Ishikawa (cell line): ENCODE results near the gene TTC39A.

ENCODE experiments used
- CEBPB ChIP-seq: IDR thresholded peaks from 2 replicates; pipeline ENCODE4 v1.6.1; 2012
- CREB1 ChIP-seq: IDR thresholded peaks from 2 replicates; pipeline ENCODE4 v1.6.1; 2012; ENCODE audit warnings: low read depth
- EGR1 ChIP-seq: IDR thresholded peaks from 2 replicates; pipeline ENCODE4 v1.6.1; 2012
- EP300 ChIP-seq: IDR thresholded peaks from 2 replicates; pipeline ENCODE4 v1.6.1; 2012; ENCODE audit warnings: borderline replicate concordance
- FOXM1 ChIP-seq: IDR thresholded peaks from 2 replicates; pipeline ENCODE4 v1.6.1; 2012; ENCODE audit warnings: low read depth, borderline replicate concordance
- NFIC ChIP-seq: IDR thresholded peaks from 2 replicates; pipeline ENCODE4 v1.6.1; 2012
- RAD21 ChIP-seq: IDR thresholded peaks from 2 replicates; pipeline ENCODE4 v1.6.1; 2012; ENCODE audit warnings: low read depth
- TAF1 ChIP-seq: IDR thresholded peaks from 2 replicates; pipeline ENCODE4 v1.6.1; 2012; ENCODE audit warnings: low read depth, mild to moderate bottlenecking
- TCF12 ChIP-seq: IDR thresholded peaks from 2 replicates; pipeline ENCODE4 v1.6.1; 2012; ENCODE audit warnings: low read depth
- TEAD4 ChIP-seq: IDR thresholded peaks from 2 replicates; pipeline ENCODE4 v1.6.1; 2012
- YY1 ChIP-seq: IDR thresholded peaks from 2 replicates; pipeline ENCODE4 v1.6.1; 2012; ENCODE audit warnings: low read depth
- ZBTB7A ChIP-seq: IDR thresholded peaks from 2 replicates; pipeline ENCODE4 v1.6.1; 2012; ENCODE audit warnings: low read depth
- TF ChIP-seq, protein P1 (sequence below): IDR thresholded peaks from 2 replicates; pipeline ENCODE4 v1.6.1; 2012; ENCODE audit warnings: low read depth, mild to moderate bottlenecking
- TF ChIP-seq, protein P2 (sequence below): IDR thresholded peaks from 2 replicates; pipeline ENCODE4 v1.6.1; 2012
- TF ChIP-seq, protein P3 (sequence below): IDR thresholded peaks from 2 replicates; pipeline ENCODE4 v1.6.1; 2012

The TTC39A gene

DNA sequence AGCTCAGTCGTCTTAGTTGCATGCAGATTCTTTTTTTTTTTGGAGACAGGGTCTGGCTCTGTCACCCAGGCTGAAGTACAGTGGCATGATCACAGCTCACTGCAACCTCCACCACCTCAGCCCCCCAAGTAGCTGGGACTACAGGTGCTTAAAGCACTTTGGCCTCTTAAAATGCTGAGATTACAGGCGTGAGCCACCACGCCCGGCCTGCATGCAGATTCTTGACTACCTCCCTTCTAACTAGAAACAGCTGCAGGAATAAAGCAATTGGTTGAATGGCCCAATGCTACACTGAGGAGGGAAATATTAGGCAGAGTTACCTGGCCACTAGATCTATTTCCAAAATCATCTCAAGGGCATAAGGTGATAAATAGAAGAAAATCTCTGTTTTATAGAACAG, 29.5 kb upstream of the TTC39A start:
- TF ChIP-seq YY1, result no peak
- no peak for TF ChIP-seq TAF1
- TF ChIP-seq, protein P1, sequence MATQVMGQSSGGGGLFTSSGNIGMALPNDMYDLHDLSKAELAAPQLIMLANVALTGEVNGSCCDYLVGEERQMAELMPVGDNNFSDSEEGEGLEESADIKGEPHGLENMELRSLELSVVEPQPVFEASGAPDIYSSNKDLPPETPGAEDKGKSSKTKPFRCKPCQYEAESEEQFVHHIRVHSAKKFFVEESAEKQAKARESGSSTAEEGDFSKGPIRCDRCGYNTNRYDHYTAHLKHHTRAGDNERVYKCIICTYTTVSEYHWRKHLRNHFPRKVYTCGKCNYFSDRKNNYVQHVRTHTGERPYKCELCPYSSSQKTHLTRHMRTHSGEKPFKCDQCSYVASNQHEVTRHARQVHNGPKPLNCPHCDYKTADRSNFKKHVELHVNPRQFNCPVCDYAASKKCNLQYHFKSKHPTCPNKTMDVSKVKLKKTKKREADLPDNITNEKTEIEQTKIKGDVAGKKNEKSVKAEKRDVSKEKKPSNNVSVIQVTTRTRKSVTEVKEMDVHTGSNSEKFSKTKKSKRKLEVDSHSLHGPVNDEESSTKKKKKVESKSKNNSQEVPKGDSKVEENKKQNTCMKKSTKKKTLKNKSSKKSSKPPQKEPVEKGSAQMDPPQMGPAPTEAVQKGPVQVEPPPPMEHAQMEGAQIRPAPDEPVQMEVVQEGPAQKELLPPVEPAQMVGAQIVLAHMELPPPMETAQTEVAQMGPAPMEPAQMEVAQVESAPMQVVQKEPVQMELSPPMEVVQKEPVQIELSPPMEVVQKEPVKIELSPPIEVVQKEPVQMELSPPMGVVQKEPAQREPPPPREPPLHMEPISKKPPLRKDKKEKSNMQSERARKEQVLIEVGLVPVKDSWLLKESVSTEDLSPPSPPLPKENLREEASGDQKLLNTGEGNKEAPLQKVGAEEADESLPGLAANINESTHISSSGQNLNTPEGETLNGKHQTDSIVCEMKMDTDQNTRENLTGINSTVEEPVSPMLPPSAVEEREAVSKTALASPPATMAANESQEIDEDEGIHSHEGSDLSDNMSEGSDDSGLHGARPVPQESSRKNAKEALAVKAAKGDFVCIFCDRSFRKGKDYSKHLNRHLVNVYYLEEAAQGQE, result no peak
- TF ChIP-seq ZBTB7A, result no peak
- TF ChIP-seq NFIC, result no peak
- TF ChIP-seq CEBPB, result no peak
- no peak for TF ChIP-seq RAD21
- TF ChIP-seq TEAD4, result no peak
- no peak for TF ChIP-seq CREB1
- no peak for TF ChIP-seq TCF12
- no peak for TF ChIP-seq EP300

DNA sequence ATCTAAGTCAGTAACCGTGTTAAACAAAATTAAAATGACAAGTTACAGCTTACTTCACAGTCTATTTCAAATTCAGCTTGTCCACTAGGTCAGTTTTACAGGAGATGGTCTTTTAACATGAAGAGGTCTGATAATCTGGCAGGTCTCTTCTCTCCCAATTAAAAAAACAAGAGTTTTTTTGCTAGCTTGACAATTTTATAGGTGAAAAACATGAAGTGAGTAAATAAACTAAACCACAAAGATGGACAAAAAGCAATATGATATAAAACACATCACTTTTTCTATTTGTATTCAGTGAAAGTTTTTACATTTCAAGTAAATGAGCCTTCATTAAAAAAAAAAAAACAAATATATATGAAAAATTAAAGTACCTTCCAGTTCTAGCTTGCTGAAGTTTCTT, 25.0 kb upstream of the TTC39A start:
- TF ChIP-seq ZBTB7A (no peak), EGR1 (no peak), TCF12 (no peak), CREB1 (no peak), EP300 (no peak), FOXM1 (no peak), CEBPB (no peak), TAF1 (no peak), NFIC (no peak), RAD21 (no peak), YY1 (no peak), TEAD4 (no peak)
- TF ChIP-seq, protein P2, sequence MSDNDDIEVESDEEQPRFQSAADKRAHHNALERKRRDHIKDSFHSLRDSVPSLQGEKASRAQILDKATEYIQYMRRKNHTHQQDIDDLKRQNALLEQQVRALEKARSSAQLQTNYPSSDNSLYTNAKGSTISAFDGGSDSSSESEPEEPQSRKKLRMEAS, result no peak
- TF ChIP-seq, protein P3, sequence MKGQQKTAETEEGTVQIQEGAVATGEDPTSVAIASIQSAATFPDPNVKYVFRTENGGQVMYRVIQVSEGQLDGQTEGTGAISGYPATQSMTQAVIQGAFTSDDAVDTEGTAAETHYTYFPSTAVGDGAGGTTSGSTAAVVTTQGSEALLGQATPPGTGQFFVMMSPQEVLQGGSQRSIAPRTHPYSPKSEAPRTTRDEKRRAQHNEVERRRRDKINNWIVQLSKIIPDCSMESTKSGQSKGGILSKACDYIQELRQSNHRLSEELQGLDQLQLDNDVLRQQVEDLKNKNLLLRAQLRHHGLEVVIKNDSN, result no peak
- TF ChIP-seq, protein P1, result no peak

DNA sequence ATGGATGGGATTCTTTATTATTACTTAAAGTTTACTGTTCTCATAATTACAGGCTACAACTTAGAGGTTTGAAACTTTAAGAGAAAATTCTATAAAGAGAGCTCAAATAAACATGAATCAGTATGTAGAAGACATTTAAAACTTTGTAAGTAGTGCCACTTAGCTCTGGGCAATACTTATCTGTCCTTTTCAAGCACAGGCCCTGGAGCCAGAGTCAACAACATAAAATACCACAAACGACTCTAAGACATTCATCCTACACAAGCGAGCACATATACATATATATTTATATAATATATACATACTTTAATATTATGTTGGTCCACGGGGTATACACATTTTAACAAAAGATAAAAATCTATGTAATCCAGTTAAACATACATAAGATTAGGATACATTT, 24.1 kb upstream of the TTC39A start:
- TF ChIP-seq FOXM1 (no peak), EGR1 (no peak), CREB1 (no peak), RAD21 (no peak), NFIC (no peak), TAF1 (no peak), TEAD4 (no peak), EP300 (no peak), YY1 (no peak), TCF12 (no peak), CEBPB (no peak)
- TF ChIP-seq, protein P3, result no peak
- TF ChIP-seq, protein P2, result no peak
- TF ChIP-seq, protein P1, result no peak

DNA sequence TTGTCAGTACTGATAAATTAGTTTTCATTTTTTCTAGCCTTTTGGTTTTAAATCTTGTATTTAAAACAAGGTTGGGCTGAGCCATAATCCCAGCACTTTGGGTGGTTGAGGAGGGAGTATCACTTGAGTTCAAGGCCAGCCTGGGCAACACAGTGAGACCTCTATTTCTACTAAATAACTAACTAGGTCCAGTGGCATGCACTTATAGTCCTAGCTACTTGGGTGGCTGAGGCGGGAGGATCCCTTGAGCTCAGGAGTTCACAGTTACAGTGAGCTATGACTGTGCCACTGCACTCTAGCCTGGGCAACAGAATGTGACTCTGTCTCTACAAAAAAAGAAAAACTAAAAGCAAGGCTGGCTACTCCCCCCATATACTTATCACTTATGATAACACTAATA, 21.5 kb upstream of the TTC39A start:
- TF ChIP-seq CREB1 (no peak), EP300 (no peak), RAD21 (no peak), EGR1 (no peak), TCF12 (no peak)
